Bronchial epithelial cell (primary cell): ENCODE measurements around the gene LYPD1. TPM values are rescaled to one million over a fixed set of nuclear protein-coding genes. Genes with fewer than 3 reads are reported as not detected.
A peak's percentile ranks its signal among the peaks of the same experiment; 100 is the strongest.
"Not testable (repeated sequence)": the region's sequence is repeated elsewhere in the genome, so short reads cannot be mapped to it uniquely, and the experiment has no call there.

Source experiments
- DNase-seq: peaks from one replicate; pipeline ENCODE4 v3.0.0-alpha.2; 2010; ENCODE audit warnings: low read depth
- FAIRE-seq: peaks from 2 replicates; lab custom pipeline; 2011; peaks lifted over from hg19 to GRCh38; lab: Jason Lieb, UNC
- H3K27me3 ChIP-seq: 2 replicates; pipeline ENCODE4 v1.5.1; 2011; ENCODE audit warnings: low read length; ENCODE audit not compliant: control insufficient read depth, insufficient read depth
- H3K36me3 ChIP-seq: 2 replicates; pipeline ENCODE4 v1.5.1; 2011; ENCODE audit warnings: low read length; ENCODE audit not compliant: control insufficient read depth, insufficient read depth
- H3K4me3 ChIP-seq: 2 replicates; pipeline ENCODE4 v1.5.1; 2011; ENCODE audit warnings: mild to moderate bottlenecking, low read depth, low read length, control low read depth
- total RNA-seq: library from RNA; depleted of rRNA; stranded (reverse); fragments of >200 nt; gene quantifications from 2 replicates; pipeline ENCODE4 v1.2.1, GENCODE V29; 2014
- TF ChIP-seq, protein P1 (sequence below): IDR thresholded peaks from 2 replicates; pipeline ENCODE4 v1.5.1; 2011; ENCODE audit warnings: mild to moderate bottlenecking, moderate library complexity, low read length, control low read depth, inconsistent platforms; ENCODE audit not compliant: insufficient read depth, severe bottlenecking

The LYPD1 gene
- total RNA-seq, 1 donor from 2014 or later: under 0.01 TPM

DNA sequence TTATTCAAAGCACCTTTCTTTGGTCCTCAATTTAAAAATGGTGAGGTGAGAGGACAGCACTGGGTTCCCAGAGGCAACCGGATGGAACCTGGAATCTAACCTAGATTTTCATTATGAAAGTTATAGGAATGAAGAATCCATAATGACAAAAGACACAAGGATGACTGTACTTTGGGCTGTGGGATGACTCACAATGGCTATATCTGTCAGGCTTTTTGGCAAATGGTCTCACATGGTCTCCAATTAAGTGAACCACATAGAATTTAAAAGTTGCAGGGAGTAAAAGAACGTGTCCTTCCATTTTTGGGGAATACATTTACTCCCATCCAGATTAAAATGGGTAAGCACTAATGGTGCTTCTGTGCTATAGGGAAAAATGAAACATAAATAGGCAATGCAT lies 31.8 kb upstream of the LYPD1 start:
- H3K36me3 ChIP-seq: no peaks in the 10 kb centered on the region
- DNase-seq: peak; percentile 25
- TF ChIP-seq, protein P1, sequence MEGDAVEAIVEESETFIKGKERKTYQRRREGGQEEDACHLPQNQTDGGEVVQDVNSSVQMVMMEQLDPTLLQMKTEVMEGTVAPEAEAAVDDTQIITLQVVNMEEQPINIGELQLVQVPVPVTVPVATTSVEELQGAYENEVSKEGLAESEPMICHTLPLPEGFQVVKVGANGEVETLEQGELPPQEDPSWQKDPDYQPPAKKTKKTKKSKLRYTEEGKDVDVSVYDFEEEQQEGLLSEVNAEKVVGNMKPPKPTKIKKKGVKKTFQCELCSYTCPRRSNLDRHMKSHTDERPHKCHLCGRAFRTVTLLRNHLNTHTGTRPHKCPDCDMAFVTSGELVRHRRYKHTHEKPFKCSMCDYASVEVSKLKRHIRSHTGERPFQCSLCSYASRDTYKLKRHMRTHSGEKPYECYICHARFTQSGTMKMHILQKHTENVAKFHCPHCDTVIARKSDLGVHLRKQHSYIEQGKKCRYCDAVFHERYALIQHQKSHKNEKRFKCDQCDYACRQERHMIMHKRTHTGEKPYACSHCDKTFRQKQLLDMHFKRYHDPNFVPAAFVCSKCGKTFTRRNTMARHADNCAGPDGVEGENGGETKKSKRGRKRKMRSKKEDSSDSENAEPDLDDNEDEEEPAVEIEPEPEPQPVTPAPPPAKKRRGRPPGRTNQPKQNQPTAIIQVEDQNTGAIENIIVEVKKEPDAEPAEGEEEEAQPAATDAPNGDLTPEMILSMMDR: no peak

DNA sequence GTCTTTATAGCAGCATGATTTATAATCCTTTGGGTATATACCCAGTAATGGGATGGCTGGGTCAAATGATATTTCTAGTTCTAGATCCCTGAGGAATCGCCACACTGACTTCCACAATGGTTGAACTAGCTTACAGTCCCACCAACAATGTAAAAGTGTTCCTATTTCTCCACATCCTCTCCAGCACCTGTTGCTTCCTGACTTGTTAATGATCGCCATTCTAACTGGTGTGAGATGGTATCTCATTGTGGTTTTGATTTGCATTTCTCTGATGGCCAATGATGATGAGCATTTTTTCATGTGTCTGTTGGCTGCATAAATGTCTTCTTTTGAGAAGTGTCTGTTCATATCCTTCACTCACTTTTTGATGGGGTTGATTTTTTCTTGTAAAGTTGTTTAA lies 29.8 kb upstream of the LYPD1 start:
- DNase-seq, H3K27me3 ChIP-seq, FAIRE-seq, H3K4me3 ChIP-seq, H3K36me3 ChIP-seq: not testable (repeated sequence)

More for the DNA sequence above, 31.8 kb upstream of the LYPD1 start:
- Histone ChIP-seq H3K4me3 (no peak overlapping the region), H3K27me3 (no peaks in the 10 kb centered on the region)
- no peak for FAIRE-seq

DNA sequence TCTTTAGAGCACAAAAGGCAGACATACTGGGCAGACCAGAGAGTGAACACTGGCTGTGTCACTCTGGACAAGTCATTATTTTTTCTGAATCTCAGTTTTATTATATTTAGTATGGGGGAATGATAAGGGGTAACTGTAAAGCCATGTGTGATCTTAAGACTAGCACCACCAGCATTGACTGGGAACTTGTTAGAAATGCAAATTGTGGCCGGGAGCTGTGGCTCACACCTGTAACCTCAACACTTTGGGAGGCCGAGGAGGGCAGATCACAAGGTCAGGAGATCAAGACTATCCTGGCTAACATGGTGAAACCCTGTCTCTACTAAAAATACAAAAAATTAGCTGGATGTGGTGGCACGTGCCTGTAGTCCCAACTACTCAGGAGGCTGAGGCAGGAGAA lies 28.3 kb upstream of the LYPD1 start:
- not testable (repeated sequence) for DNase-seq, FAIRE-seq, H3K36me3 ChIP-seq, H3K4me3 ChIP-seq, H3K27me3 ChIP-seq

DNA sequence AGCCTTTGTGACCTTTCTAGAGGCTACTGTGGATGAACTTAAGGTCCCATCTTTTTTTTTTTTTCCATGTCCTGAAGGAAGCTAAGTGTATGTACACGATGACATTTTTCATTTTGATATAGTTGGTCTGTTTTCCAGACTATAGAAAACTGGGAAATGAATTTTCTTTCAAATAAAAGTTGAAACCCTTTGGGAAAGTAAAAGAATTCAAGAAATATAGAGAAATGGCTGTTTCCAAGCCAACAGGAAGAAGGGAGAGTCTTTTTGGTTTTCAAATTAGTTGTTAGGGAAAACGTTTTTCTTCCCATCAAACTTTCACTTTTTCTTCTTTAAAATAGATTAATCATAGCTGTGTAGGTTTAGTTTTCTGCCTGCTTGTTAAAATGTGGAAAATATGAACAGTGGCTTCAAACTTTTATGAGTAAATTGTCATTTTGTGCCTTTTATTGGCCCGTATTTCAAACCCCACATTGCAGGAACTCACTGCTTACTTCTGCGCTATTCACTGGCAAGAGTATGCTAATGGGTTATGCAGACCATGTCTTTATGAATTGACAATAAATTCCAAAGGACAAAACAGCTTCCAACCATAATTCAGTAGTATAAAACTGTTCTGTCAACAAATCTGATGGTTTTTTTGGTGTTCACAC lies 27.7 kb upstream of the LYPD1 start:
- H3K36me3 ChIP-seq: no peaks in the 10 kb centered on the region
- no peak for FAIRE-seq
- no peaks in the 10 kb centered on the region for H3K27me3 ChIP-seq
- no peak for DNase-seq
- no peak overlapping the region for H3K4me3 ChIP-seq
- TF ChIP-seq, protein P1: no peak

DNA sequence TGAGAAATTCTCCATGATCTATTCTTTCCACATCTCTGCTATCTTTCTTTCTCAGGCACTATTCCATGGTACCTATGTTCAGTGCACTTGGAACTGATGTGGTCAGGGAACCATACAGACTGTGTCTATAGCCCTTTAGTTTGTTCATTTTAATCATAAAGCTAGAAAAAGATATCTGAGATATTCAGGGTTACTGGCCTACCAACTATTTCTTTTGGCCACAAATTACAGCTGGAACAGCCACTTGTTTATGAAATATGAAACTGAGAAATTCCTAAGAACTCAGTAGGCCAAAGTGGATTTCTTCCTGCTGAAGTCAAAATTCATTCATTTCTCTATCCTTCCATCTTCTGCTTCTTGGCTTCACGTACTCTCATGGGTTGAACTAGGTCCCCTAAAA lies 22.8 kb upstream of the LYPD1 start:
- Histone ChIP-seq H3K36me3 (no peaks in the 10 kb centered on the region), H3K4me3 (no peak overlapping the region), H3K27me3 (no peaks in the 10 kb centered on the region)
- FAIRE-seq (no peak), DNase-seq (no peak)
- TF ChIP-seq, protein P1: no peak

DNA sequence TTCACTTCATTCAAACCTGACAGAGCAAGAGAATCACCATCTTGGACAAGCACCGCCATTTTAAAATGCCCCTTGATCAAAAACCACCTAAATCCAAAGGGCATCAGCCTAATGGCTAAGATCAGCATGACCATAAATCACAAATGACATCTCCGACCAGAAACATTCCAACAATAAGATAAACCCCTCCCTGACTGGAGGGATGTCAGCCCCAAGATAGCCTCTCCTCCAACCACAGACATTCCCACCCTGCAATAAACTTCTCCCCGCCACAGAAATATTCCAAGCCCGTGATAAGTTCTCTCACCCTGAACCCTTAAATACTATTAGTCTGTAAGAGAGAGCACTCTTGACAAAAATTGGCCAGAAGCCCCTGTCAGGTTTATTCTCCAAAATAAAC lies 21.6 kb upstream of the LYPD1 start:
- no peaks in the 10 kb centered on the region for H3K27me3 ChIP-seq
- H3K4me3 ChIP-seq: no peak overlapping the region
- FAIRE-seq: no peak
- H3K36me3 ChIP-seq: no peaks in the 10 kb centered on the region
- TF ChIP-seq, protein P1: no peak
- DNase-seq: no peak
